ENCODE data around the gene GPC6. TPM values are rescaled to one million over a fixed set of nuclear protein-coding genes. Genes with fewer than 3 reads are reported as not detected.

GPC6 gene
- total and polyA plus RNA-seq, 5 donors from 2014 or later: not detected

DNA sequence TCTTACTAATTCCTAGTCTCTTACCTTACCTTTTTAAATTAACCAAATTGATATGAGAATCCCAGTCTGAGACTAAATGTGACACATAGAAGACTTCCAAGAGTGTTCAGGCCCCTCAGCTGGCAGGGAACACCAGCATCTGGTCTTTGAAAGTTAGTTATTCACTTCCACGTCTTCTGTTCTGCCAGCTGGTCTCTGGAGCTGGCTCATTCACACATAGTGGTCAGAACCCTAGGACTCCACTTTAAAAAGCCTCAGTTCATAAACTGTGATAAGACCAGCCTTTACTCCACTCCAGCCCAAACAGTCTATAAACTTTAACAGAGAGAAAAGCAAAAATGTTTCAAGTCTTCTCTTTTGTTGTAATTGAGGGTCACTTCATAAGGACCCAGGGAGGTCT is 989.9 kb downstream of the GPC6 start:
- Mint-ChIP-seq H3K27ac (no peak overlapping the region), H3K36me3 (peaks cover 3% of the 10 kb centered on the region), H3K27me3 (no peaks in the 10 kb centered on the region)

DNA sequence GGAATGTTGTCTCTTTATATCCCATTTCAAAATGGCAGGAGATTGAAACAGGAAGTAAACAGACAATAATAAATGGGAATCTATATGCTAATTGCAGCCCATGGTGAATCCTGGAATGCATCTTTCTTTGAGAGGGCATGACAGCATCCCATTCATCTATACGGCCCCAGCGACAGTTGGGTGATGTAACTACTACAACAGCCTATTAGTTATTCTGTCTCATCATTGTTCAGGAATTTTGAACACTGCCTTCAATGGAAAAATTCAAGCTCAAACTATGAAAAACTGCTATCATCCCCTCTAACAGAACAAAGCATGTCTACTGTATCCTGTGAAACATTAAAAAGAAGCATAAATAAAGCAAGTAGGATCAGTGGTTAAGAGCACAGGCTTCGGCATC is 990.8 kb downstream of the GPC6 start:
- H3K4me1 ChIP-seq (ENCODE audit: control insufficient read depth, insufficient read depth, low read length, poor library complexity, severe bottlenecking): no peaks in the 10 kb centered on the region
- H3K36me3 ChIP-seq (ENCODE audit: control insufficient read depth, insufficient read depth, low read length): no peaks in the 10 kb centered on the region
- peak overlapping the region in 1 of 3 donors; percentile 28 for H3K27ac Mint-ChIP-seq
- DNase-seq (no peak), ATAC-seq (ENCODE audit: low read depth in 2 of 2) (no peak)
- H3K27me3 ChIP-seq (ENCODE audit: control insufficient read depth, insufficient read depth, low read length): no peaks in the 10 kb centered on the region
- no peaks in the 10 kb centered on the region for H3K9me3 ChIP-seq (ENCODE audit: control insufficient read depth in 2 of 2, low read length in 2 of 2)
- no peak overlapping the region for H3K4me3 ChIP-seq (ENCODE audit: low read depth, low read length)
- H3K36me3 Mint-ChIP-seq: peaks cover 3% of the 10 kb centered on the region
- H3K27me3 Mint-ChIP-seq: no peaks in the 10 kb centered on the region
- H3K27ac ChIP-seq (ENCODE audit: insufficient read depth, low read length, poor library complexity, severe bottlenecking): no peak overlapping the region
- no peak overlapping the region for H3K4me3 Mint-ChIP-seq
- peaks cover 0 to 2% (median 0%) of the 10 kb centered on the region in 7 donors for H3K9me3 Mint-ChIP-seq
- H3K4me1 Mint-ChIP-seq: peaks cover 0 to 4% (median 0%) of the 10 kb centered on the region in 4 donors

More for the DNA sequence above, 989.9 kb downstream of the GPC6 start:
- ATAC-seq (ENCODE audit: low read depth in 2 of 2): no peak
- no peak for DNase-seq
- Histone ChIP-seq H3K4me1 (ENCODE audit: control insufficient read depth, insufficient read depth, low read length, poor library complexity, severe bottlenecking) (no peaks in the 10 kb centered on the region), H3K27ac (ENCODE audit: insufficient read depth, low read length, poor library complexity, severe bottlenecking) (no peak overlapping the region), H3K36me3 (ENCODE audit: control insufficient read depth, insufficient read depth, low read length) (no peaks in the 10 kb centered on the region), H3K4me3 (ENCODE audit: low read depth, low read length) (no peak overlapping the region), H3K9me3 (ENCODE audit: control insufficient read depth in 2 of 2, low read length in 2 of 2) (no peaks in the 10 kb centered on the region), H3K27me3 (ENCODE audit: control insufficient read depth, insufficient read depth, low read length) (no peaks in the 10 kb centered on the region)
- peaks cover 0 to 4% (median 0%) of the 10 kb centered on the region in 4 donors for H3K4me1 Mint-ChIP-seq
- H3K4me3 Mint-ChIP-seq: no peak overlapping the region
- H3K9me3 Mint-ChIP-seq: no peaks in the 10 kb centered on the region

DNA sequence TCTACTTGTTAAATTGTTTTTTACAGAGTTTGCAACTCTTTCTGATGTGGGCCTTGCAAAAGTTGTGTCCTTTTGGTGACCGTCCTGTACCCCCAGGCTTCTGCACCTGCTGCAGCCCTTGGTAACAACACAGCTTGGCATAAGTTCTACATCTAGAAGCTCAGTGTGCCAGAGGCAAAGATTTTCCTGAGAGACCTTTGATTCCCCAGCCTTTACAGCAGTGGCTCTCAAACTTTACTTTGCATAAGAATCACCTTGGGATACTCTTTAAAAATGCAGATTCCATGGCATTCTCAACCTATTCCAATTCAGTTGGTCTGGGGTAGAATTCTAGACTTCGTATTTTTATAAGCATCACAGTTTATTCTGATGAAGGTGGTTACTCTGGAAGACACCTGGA is 991.9 kb downstream of the GPC6 start:
- Mint-ChIP-seq H3K4me1 (peaks cover 0 to 4% (median 0%) of the 10 kb centered on the region in 4 donors), H3K4me3 (no peak overlapping the region), H3K27ac (no peak overlapping the region), H3K36me3 (peaks cover 3% of the 10 kb centered on the region), H3K27me3 (peaks cover 5% of the 10 kb centered on the region), H3K9me3 (peaks cover 0 to 2% (median 0%) of the 10 kb centered on the region in 7 donors)
- Histone ChIP-seq H3K27ac (ENCODE audit: insufficient read depth, low read length, poor library complexity, severe bottlenecking) (no peak overlapping the region), H3K4me3 (ENCODE audit: low read depth, low read length) (no peak overlapping the region), H3K27me3 (ENCODE audit: control insufficient read depth, insufficient read depth, low read length) (no peaks in the 10 kb centered on the region), H3K4me1 (ENCODE audit: control insufficient read depth, insufficient read depth, low read length, poor library complexity, severe bottlenecking) (no peaks in the 10 kb centered on the region), H3K9me3 (ENCODE audit: control insufficient read depth in 2 of 2, low read length in 2 of 2) (no peaks in the 10 kb centered on the region), H3K36me3 (ENCODE audit: control insufficient read depth, insufficient read depth, low read length) (no peaks in the 10 kb centered on the region)
- no peak for DNase-seq
- no peak for ATAC-seq (ENCODE audit: low read depth in 2 of 2)

DNA sequence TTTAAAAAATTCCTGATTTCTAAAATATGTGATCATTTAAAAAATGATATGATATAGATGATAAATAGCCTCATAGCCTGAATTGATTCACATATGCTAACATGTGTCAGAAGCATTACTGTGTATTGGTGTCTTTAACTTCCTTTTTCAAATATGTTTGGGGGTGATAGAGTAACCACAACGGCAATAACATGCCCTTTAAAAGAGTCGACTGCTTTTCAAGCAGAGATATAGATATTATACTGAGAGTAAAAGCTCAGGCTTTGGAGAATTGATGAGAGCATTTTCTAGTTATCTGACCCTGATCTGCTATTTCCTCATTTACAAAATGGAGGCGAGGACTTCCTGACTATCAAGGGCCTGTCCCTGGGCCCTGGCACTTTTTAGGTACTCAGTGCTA is 992.3 kb downstream of the GPC6 start:
- Histone ChIP-seq H3K4me1 (ENCODE audit: control insufficient read depth, insufficient read depth, low read length, poor library complexity, severe bottlenecking) (no peaks in the 10 kb centered on the region), H3K9me3 (ENCODE audit: control insufficient read depth in 2 of 2, low read length in 2 of 2) (no peaks in the 10 kb centered on the region), H3K27me3 (ENCODE audit: control insufficient read depth, insufficient read depth, low read length) (no peaks in the 10 kb centered on the region), H3K27ac (ENCODE audit: insufficient read depth, low read length, poor library complexity, severe bottlenecking) (no peak overlapping the region), H3K36me3 (ENCODE audit: control insufficient read depth, insufficient read depth, low read length) (no peaks in the 10 kb centered on the region), H3K4me3 (ENCODE audit: low read depth, low read length) (no peak overlapping the region)
- H3K36me3 Mint-ChIP-seq: peaks cover 3% of the 10 kb centered on the region
- peaks cover 5% of the 10 kb centered on the region for H3K27me3 Mint-ChIP-seq
- DNase-seq (no peak), ATAC-seq (ENCODE audit: low read depth in 2 of 2) (no peak)
- no peak overlapping the region for H3K4me3 Mint-ChIP-seq
- peak overlapping the region in 1 of 3 donors; percentile 11 for H3K27ac Mint-ChIP-seq
- peaks cover 0 to 4% (median 0%) of the 10 kb centered on the region in 4 donors for H3K4me1 Mint-ChIP-seq
- H3K9me3 Mint-ChIP-seq: peaks cover 0 to 2% (median 0%) of the 10 kb centered on the region in 7 donors

DNA sequence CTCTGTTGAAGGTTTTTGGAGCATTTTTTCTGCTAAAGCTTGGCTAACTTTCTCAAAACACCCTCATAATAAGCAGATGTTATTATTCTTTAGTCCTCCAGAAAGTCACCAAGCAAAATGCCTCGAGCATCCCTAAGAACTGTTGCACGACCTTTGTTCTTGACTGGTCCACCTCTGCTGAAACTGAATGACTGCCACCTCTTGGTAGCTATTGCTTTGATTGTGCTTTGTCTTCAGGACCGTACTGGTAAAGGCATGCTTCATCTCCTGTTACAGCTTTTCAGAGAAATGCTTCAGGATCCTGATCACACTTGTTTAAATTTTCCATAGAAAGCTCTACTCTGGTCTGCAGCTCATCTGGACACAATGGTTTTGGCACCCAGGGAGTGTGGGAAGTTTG is 998.1 kb downstream of the GPC6 start:
- Histone ChIP-seq H3K27ac (ENCODE audit: insufficient read depth, low read length, poor library complexity, severe bottlenecking) (no peak overlapping the region), H3K27me3 (ENCODE audit: control insufficient read depth, insufficient read depth, low read length) (no peaks in the 10 kb centered on the region), H3K36me3 (ENCODE audit: control insufficient read depth, insufficient read depth, low read length) (no peaks in the 10 kb centered on the region), H3K4me3 (ENCODE audit: low read depth, low read length) (no peak overlapping the region), H3K4me1 (ENCODE audit: control insufficient read depth, insufficient read depth, low read length, poor library complexity, severe bottlenecking) (no peaks in the 10 kb centered on the region), H3K9me3 (ENCODE audit: control insufficient read depth in 2 of 2, low read length in 2 of 2) (no peaks in the 10 kb centered on the region)
- DNase-seq (no peak), ATAC-seq (ENCODE audit: low read depth in 2 of 2) (no peak)
- Mint-ChIP-seq H3K9me3 (peaks cover 0 to 2% (median 0%) of the 10 kb centered on the region in 7 donors), H3K4me1 (peaks cover 0 to 3% (median 0%) of the 10 kb centered on the region in 4 donors), H3K4me3 (no peak overlapping the region), H3K36me3 (peaks cover 3% of the 10 kb centered on the region), H3K27me3 (peaks cover 10% of the 10 kb centered on the region), H3K27ac (no peak overlapping the region)

DNA sequence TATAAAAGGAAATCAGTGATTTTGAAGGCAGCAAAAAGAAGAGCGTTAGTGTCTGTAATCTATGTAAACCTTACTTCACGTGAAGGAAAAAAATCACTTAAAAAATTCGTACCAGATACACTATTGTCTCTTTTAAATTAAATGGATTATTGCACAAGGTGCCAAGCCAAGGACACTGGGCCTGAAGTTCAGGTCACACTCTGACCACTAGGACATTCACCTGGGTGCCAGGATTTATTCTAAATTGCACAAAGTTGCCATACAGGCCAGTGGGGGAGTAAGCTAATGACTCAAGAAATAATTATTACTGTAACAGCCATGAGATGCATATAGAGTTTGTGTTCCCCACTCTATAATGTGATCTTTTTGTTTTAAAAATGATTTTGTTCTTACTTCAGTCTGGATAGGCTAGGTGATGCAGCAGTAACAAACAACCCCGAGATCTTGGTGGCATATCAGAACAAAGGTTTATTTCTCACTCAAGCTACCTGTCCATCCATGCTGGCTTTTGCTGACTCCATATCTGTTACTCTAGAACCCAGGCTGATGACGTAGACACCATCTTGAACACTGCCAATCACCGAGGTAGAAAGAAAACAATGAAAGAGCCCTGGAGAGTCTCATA is 1000.8 kb downstream of the GPC6 start:
- Histone ChIP-seq H3K27ac (ENCODE audit: insufficient read depth, low read length, poor library complexity, severe bottlenecking) (no peak overlapping the region), H3K4me1 (ENCODE audit: control insufficient read depth, insufficient read depth, low read length, poor library complexity, severe bottlenecking) (no peaks in the 10 kb centered on the region), H3K36me3 (ENCODE audit: control insufficient read depth, insufficient read depth, low read length) (no peaks in the 10 kb centered on the region), H3K4me3 (ENCODE audit: low read depth, low read length) (no peak overlapping the region), H3K27me3 (ENCODE audit: control insufficient read depth, insufficient read depth, low read length) (no peaks in the 10 kb centered on the region), H3K9me3 (ENCODE audit: control insufficient read depth in 2 of 2, low read length in 2 of 2) (no peaks in the 10 kb centered on the region)
- H3K4me1 Mint-ChIP-seq: peaks cover 0 to 3% (median 0%) of the 10 kb centered on the region in 4 donors
- H3K9me3 Mint-ChIP-seq: no peaks in the 10 kb centered on the region
- ATAC-seq (ENCODE audit: low read depth in 2 of 2): no peak
- no peak for DNase-seq
- no peak overlapping the region for H3K4me3 Mint-ChIP-seq
- H3K36me3 Mint-ChIP-seq: no peaks in the 10 kb centered on the region
- H3K27me3 Mint-ChIP-seq: peaks cover 10% of the 10 kb centered on the region
- H3K27ac Mint-ChIP-seq: no peak overlapping the region

DNA sequence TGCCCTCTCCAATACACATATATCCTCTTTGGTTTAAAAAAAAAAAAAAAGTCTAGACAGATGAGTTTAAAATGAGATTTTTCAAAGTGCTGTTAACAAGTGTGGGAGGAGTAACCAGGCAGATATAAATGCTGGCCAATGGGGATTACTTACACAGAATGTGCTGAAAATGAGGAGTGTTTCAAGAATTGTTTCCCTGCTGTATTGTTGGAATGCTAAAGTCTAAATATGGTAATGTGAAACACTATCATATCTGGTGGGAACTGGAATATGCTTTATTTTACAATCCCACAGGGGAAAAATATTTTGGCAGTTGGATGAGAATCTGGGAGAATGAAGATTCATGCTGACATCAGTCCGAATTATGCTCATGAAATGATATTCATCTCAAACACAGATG is 1002.2 kb downstream of the GPC6 start:
- Histone ChIP-seq H3K4me3 (ENCODE audit: low read depth, low read length) (no peak overlapping the region), H3K9me3 (ENCODE audit: control insufficient read depth in 2 of 2, low read length in 2 of 2) (no peaks in the 10 kb centered on the region), H3K4me1 (ENCODE audit: control insufficient read depth, insufficient read depth, low read length, poor library complexity, severe bottlenecking) (no peaks in the 10 kb centered on the region), H3K27ac (ENCODE audit: insufficient read depth, low read length, poor library complexity, severe bottlenecking) (no peak overlapping the region), H3K36me3 (ENCODE audit: control insufficient read depth, insufficient read depth, low read length) (no peaks in the 10 kb centered on the region), H3K27me3 (ENCODE audit: control insufficient read depth, insufficient read depth, low read length) (no peaks in the 10 kb centered on the region)
- ATAC-seq (ENCODE audit: low read depth in 2 of 2) (no peak), DNase-seq (no peak)
- Mint-ChIP-seq H3K4me1 (peaks cover 0 to 3% (median 0%) of the 10 kb centered on the region in 4 donors), H3K4me3 (no peak overlapping the region), H3K27me3 (peaks cover 10% of the 10 kb centered on the region), H3K27ac (no peak overlapping the region), H3K36me3 (no peaks in the 10 kb centered on the region), H3K9me3 (peaks cover 0 to 2% (median 0%) of the 10 kb centered on the region in 7 donors)

Measured in CD4-positive, CD25-positive, alpha-beta regulatory T cell (primary cell).